Tibial nerve (tissue), 4 donors: ENCODE results near the gene OPN1LW. TPM values are rescaled to one million over a fixed set of nuclear protein-coding genes. Genes with fewer than 3 reads are reported as not detected.

Experiments used
- DNase-seq, 2 donors: peaks; one replicate each; pipeline ENCODE4 v3.0.0-alpha.2; 2019; ENCODE audit warnings: low spot score in 2 of 2
- H3K27ac ChIP-seq, 4 donors: fragments of 200-600 bp; sonication (generic) in 3 of 4; one replicate each; pipeline ENCODE4 v1.5.1; 2017 to 2019; ENCODE audit warnings: mild to moderate bottlenecking in 1 of 4
- H3K27me3 ChIP-seq, 2 donors: fragments of 200-600 bp; sonication (generic) in 1 of 2; one replicate each; pipeline versions ENCODE4 v1.5.1 to v1.6.0; 2017 to 2019
- H3K36me3 ChIP-seq, 3 donors: fragments of 200-600 bp; sonication (generic); one replicate each; pipeline ENCODE4 v1.5.1; 2018 to 2019
- H3K4me1 ChIP-seq, 4 donors: fragments of 200-600 bp; sonication (generic) in 3 of 4; one replicate each; pipeline ENCODE4 v1.5.1; 2017 to 2019
- H3K4me3 ChIP-seq, 4 donors: fragments of 200-600 bp; sonication (generic) in 3 of 4; one replicate each; pipeline ENCODE4 v1.5.1; 2017 to 2019; ENCODE audit warnings: mild to moderate bottlenecking in 1 of 4, moderate library complexity in 1 of 4
- H3K9me3 ChIP-seq, 4 donors: fragments of 200-600 bp; sonication (generic) in 3 of 4; one replicate each; pipeline ENCODE4 v1.5.1; 2017 to 2019
- EP300 ChIP-seq, 2 donors: sonication (generic); formaldehyde crosslinking; IDR thresholded peaks; one replicate each; pipeline ENCODE4 v1.6.1; 2017; ENCODE audit warnings: antibody characterized with exemption in 2 of 2, mild to moderate bottlenecking in 1 of 2
- POLR2A ChIP-seq, 2 donors: fragments of 450-650 bp; IDR thresholded peaks; one replicate each; pipeline ENCODE4 v1.6.1; 2017; ENCODE audit warnings: antibody characterized with exemption in 2 of 2, mild to moderate bottlenecking in 2 of 2, moderate library complexity in 2 of 2
- WGBS, 2 donors: methylation state at CpG; one replicate each; pipeline ENCODE4 v1.1.5; 2018; 5-methylcytosine and 5-hydroxymethylcytosine counted together
- total RNA-seq, 4 donors: library from RNA; depleted of rRNA; stranded (reverse); fragments of >200 nt; gene quantifications; one replicate each; pipeline ENCODE4 v1.1.0, GENCODE V29; 2016
- TF ChIP-seq, protein P1 (sequence below), 5 experiments: fragments of 200-600 bp in 3 of 5; fragments of 450-650 bp in 2 of 5; sonication (generic) in 3 of 5; IDR thresholded peaks; one replicate each; pipeline ENCODE4 v1.5.1; 2016 to 2019; ENCODE audit warnings: antibody characterized with exemption in 5 of 5, mild to moderate bottlenecking in 3 of 5, moderate library complexity in 2 of 5

OPN1LW gene
- total RNA-seq, 4 donors from 2014 or later: not detected

DNA sequence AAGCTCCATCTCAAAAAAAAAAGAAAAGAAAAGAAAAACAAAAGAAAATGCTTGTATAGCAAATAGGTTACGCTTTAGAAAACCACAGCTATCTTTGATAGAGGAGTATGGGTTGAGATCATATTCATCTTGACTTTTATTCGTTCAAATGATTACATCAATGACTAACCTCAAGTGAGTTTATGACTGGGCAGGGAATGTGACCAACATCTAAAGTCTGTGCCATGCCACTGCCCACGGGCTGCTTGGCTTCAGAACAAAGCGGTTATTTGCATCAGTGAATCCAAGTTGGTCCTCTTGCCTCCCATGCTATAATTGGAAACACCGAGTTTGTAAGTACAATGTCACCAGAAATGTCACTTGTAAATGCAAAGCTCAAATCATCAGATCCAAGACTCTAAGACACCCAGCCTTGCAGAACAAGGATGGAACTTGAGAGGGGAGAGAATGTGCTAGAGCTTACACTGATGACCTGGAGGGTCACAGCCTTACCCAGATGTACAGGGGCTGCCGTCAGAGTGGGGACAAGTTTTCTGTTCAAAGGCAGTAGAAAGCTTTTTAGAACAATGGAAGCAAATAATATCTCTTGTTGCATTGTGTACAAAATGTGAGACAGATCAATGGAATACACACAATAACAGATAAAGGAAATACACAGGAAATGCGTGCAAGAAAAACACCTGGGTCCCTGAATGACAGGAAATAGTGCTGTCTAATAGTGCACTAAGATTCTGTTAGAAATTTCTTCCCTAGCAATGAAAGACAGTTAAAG lies 8.4 kb upstream of the OPN1LW start:
- H3K27me3 ChIP-seq: no peaks in the 10 kb centered on the region
- H3K4me3 ChIP-seq: no peak overlapping the region
- no peak overlapping the region for H3K27ac ChIP-seq
- no peaks in the 10 kb centered on the region for H3K9me3 ChIP-seq
- no peak for DNase-seq
- H3K4me1 ChIP-seq: peaks cover 0 to 4% (median 0%) of the 10 kb centered on the region in 4 donors
- TF ChIP-seq, protein P1, sequence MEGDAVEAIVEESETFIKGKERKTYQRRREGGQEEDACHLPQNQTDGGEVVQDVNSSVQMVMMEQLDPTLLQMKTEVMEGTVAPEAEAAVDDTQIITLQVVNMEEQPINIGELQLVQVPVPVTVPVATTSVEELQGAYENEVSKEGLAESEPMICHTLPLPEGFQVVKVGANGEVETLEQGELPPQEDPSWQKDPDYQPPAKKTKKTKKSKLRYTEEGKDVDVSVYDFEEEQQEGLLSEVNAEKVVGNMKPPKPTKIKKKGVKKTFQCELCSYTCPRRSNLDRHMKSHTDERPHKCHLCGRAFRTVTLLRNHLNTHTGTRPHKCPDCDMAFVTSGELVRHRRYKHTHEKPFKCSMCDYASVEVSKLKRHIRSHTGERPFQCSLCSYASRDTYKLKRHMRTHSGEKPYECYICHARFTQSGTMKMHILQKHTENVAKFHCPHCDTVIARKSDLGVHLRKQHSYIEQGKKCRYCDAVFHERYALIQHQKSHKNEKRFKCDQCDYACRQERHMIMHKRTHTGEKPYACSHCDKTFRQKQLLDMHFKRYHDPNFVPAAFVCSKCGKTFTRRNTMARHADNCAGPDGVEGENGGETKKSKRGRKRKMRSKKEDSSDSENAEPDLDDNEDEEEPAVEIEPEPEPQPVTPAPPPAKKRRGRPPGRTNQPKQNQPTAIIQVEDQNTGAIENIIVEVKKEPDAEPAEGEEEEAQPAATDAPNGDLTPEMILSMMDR (IDR thresholded peaks at IDR 0.05): no peak
- TF ChIP-seq EP300 (IDR thresholded peaks at IDR 0.05) (no peak), POLR2A (IDR thresholded peaks at IDR 0.05) (no peak)
- no peaks in the 10 kb centered on the region for H3K36me3 ChIP-seq
- WGBS, 2 donors: 62 to 68% methylated on average over 7 of the region's 7 CpGs

GRCh38 chrX:154136627-154137161 lies 7.3 kb upstream of the OPN1LW start:
- TF ChIP-seq POLR2A (IDR thresholded peaks at IDR 0.05) (no peak), EP300 (IDR thresholded peaks at IDR 0.05) (no peak)
- TF ChIP-seq, protein P1 (IDR thresholded peaks at IDR 0.05): peak; percentile 66 to 82 (median 71)
- Histone ChIP-seq H3K9me3 (no peaks in the 10 kb centered on the region), H3K4me1 (peaks cover 0 to 4% (median 0%) of the 10 kb centered on the region in 4 donors), H3K4me3 (peak overlapping the region in 3 of 4 donors; percentile 25 to 43 (median 36)), H3K36me3 (no peaks in the 10 kb centered on the region), H3K27ac (peak overlapping the region in 2 of 4 donors; percentile 50 to 65), H3K27me3 (no peaks in the 10 kb centered on the region)
- WGBS, 2 donors: 2 to 26% methylated on average over 13 to 44 of the region's 44 CpGs
- DNase-seq: peak; percentile 15 to 40

DNA sequence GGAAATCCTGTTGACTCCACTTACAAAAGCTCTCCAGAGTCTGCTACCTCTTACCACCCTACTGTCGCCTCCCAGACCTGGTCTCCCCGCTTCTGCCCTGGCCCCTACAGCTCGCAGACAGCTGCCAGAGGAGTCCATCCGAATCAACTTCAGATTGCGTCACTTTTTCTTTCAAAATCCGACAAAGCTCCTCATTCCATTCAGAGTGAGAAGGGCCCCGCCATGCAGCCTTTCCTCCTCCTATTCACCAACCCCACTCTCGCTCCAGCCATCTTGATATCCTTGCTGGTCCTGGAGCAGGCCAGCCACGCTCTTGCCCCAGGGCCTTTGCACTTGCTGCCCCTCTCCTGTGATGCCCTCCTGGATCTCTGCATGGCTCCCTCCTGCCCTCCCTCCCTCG lies 5.2 kb upstream of the OPN1LW start:
- 82 to 89% methylated on average over 10 of the region's 10 CpGs for WGBS, 2 donors
- H3K27me3 ChIP-seq: no peaks in the 10 kb centered on the region
- TF ChIP-seq, protein P1 (IDR thresholded peaks at IDR 0.05): no peak
- no peak for TF ChIP-seq POLR2A (IDR thresholded peaks at IDR 0.05)
- no peak overlapping the region for H3K4me3 ChIP-seq
- H3K27ac ChIP-seq: no peak overlapping the region
- no peaks in the 10 kb centered on the region for H3K9me3 ChIP-seq
- DNase-seq: no peak
- peaks cover 0 to 4% (median 0%) of the 10 kb centered on the region in 4 donors for H3K4me1 ChIP-seq
- no peaks in the 10 kb centered on the region for H3K36me3 ChIP-seq

DNA sequence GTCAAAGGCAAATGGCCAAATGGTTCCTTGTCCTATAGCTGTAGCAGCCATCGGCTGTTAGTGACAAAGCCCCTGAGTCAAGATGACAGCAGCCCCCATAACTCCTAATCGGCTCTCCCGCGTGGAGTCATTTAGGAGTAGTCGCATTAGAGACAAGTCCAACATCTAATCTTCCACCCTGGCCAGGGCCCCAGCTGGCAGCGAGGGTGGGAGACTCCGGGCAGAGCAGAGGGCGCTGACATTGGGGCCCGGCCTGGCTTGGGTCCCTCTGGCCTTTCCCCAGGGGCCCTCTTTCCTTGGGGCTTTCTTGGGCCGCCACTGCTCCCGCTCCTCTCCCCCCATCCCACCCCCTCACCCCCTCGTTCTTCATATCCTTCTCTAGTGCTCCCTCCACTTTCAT lies 3.8 kb upstream of the OPN1LW start:
- no peak overlapping the region for H3K4me3 ChIP-seq
- no peak for DNase-seq
- TF ChIP-seq EP300 (IDR thresholded peaks at IDR 0.05): no peak
- TF ChIP-seq, protein P1 (IDR thresholded peaks at IDR 0.05): no peak
- TF ChIP-seq POLR2A (IDR thresholded peaks at IDR 0.05): no peak
- no peaks in the 10 kb centered on the region for H3K36me3 ChIP-seq
- WGBS, 2 donors: 84 to 85% methylated on average over 8 to 12 of the region's 12 CpGs
- no peak overlapping the region for H3K27ac ChIP-seq
- no peaks in the 10 kb centered on the region for H3K9me3 ChIP-seq
- H3K27me3 ChIP-seq: no peaks in the 10 kb centered on the region
- H3K4me1 ChIP-seq: peaks cover 0 to 4% (median 0%) of the 10 kb centered on the region in 4 donors

DNA sequence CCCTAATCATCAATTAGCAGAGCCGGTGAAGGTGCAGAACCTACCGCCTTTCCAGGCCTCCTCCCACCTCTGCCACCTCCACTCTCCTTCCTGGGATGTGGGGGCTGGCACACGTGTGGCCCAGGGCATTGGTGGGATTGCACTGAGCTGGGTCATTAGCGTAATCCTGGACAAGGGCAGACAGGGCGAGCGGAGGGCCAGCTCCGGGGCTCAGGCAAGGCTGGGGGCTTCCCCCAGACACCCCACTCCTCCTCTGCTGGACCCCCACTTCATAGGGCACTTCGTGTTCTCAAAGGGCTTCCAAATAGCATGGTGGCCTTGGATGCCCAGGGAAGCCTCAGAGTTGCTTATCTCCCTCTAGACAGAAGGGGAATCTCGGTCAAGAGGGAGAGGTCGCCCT lies 3.3 kb upstream of the OPN1LW start:
- Histone ChIP-seq H3K27me3 (no peaks in the 10 kb centered on the region), H3K27ac (no peak overlapping the region), H3K4me1 (peaks cover 0 to under 1% (median 0%) of the 10 kb centered on the region in 4 donors), H3K9me3 (no peaks in the 10 kb centered on the region), H3K36me3 (no peaks in the 10 kb centered on the region), H3K4me3 (no peak overlapping the region)
- WGBS, 2 donors: 80 to 86% methylated on average over 1 to 10 of the region's 10 CpGs
- DNase-seq: no peak
- TF ChIP-seq EP300 (IDR thresholded peaks at IDR 0.05) (no peak), POLR2A (IDR thresholded peaks at IDR 0.05) (no peak)
